ENCODE data around the gene NPFFR2.

DNA sequence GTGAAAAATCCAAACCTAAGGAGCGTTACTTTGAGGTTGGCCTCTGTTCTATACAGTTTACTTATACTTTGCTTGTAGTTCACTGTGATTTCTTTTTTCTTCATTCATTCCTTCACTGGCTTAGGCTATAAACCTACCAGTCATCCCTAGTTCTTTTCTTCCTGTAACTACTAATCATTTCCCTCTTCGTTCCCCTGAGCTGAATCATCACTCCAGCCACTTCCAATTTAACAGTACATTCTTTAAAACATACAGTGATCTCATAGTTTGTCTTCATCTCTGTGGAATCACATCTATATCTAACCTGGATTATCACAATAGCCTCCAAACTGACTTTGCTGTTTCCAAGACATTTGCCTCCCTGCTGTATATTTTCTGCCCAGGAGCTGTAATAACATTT lies 25.2 kb upstream of the NPFFR2 start:
- TF ChIP-seq, protein P1, sequence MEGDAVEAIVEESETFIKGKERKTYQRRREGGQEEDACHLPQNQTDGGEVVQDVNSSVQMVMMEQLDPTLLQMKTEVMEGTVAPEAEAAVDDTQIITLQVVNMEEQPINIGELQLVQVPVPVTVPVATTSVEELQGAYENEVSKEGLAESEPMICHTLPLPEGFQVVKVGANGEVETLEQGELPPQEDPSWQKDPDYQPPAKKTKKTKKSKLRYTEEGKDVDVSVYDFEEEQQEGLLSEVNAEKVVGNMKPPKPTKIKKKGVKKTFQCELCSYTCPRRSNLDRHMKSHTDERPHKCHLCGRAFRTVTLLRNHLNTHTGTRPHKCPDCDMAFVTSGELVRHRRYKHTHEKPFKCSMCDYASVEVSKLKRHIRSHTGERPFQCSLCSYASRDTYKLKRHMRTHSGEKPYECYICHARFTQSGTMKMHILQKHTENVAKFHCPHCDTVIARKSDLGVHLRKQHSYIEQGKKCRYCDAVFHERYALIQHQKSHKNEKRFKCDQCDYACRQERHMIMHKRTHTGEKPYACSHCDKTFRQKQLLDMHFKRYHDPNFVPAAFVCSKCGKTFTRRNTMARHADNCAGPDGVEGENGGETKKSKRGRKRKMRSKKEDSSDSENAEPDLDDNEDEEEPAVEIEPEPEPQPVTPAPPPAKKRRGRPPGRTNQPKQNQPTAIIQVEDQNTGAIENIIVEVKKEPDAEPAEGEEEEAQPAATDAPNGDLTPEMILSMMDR (IDR thresholded peaks at IDR 0.05), result no peak
- no peak for TF ChIP-seq POLR2A (IDR thresholded peaks at IDR 0.05)

Data from right lobe of liver (tissue), 4 donors.